SK-N-SH treated with all-trans-retinoic acid at 6 μM for 48 hours (cell line): ENCODE results near the gene ADGRG1.
"Not testable (repeated sequence)": the region's sequence is repeated elsewhere in the genome, so short reads cannot be mapped to it uniquely, and the experiment has no call there.

Experiments used
- ATAC-seq: fragments of 200-7000 bp; cut with Tn5 transposase; 3 replicates; pipeline ENCODE4 v1.9.1; 2020; ENCODE audit warnings: mild to moderate bottlenecking, moderate library complexity
- ARNTL ChIP-seq: fragments of 450-650 bp; formaldehyde crosslinking; IDR thresholded peaks from 2 replicates; pipeline ENCODE4 v1.5.0; 2020; ENCODE audit warnings: low read depth, mild to moderate bottlenecking, moderate library complexity, borderline replicate concordance
- BACH2 ChIP-seq: fragments of 250-450 bp; sonication (Bioruptor Pico); IDR thresholded peaks from 2 replicates; pipeline ENCODE4 v1.9.0; 2021; ENCODE audit warnings: mild to moderate bottlenecking, borderline replicate concordance
- CREB5 ChIP-seq: fragments of 250-450 bp; sonication (Bioruptor Pico); IDR thresholded peaks from 2 replicates; pipeline ENCODE4 v1.5.1; 2020; ENCODE audit warnings: low read depth, mild to moderate bottlenecking, moderate library complexity
- CSDC2 ChIP-seq: fragments of 250-450 bp; sonication (Bioruptor Pico); IDR thresholded peaks from 2 replicates; pipeline ENCODE4 v1.5.0; 2020; ENCODE audit warnings: mild to moderate bottlenecking, moderate library complexity
- CSRNP3 ChIP-seq: fragments of 250-450 bp; sonication (Bioruptor Pico); IDR thresholded peaks from 2 replicates; pipeline ENCODE4 v1.5.1; 2021; ENCODE audit warnings: mild to moderate bottlenecking, moderate library complexity
- ESRRG ChIP-seq: fragments of 250-450 bp; sonication (Bioruptor Pico); IDR thresholded peaks from 2 replicates; pipeline ENCODE4 v1.6.1; 2021; ENCODE audit warnings: mild to moderate bottlenecking
- GLIS3 ChIP-seq: fragments of 250-450 bp; sonication (Bioruptor Pico); IDR thresholded peaks from 2 replicates; pipeline ENCODE4 v1.5.0; 2020; ENCODE audit warnings: mild to moderate bottlenecking, moderate library complexity
- ISL1 ChIP-seq: fragments of 250-450 bp; sonication (Bioruptor Pico); IDR thresholded peaks from 2 replicates; pipeline ENCODE4 v2.1.2; 2022; ENCODE audit warnings: mild to moderate bottlenecking, moderate library complexity
- OSR1 ChIP-seq: fragments of 250-450 bp; sonication (Bioruptor Pico); IDR thresholded peaks from 2 replicates; pipeline ENCODE4 v1.8.0; 2022; ENCODE audit warnings: moderate library complexity, mild to moderate bottlenecking, inconsistent platforms
- PATZ1 ChIP-seq: fragments of 250-450 bp; sonication (Bioruptor Pico); IDR thresholded peaks from 2 replicates; pipeline ENCODE4 v1.8.0; 2020; ENCODE audit warnings: mild to moderate bottlenecking, moderate library complexity, borderline replicate concordance
- POU6F1 ChIP-seq: fragments of 250-450 bp; sonication (Bioruptor Pico); IDR thresholded peaks from 2 replicates; pipeline ENCODE4 v1.8.0; 2021; ENCODE audit warnings: low read depth, mild to moderate bottlenecking, moderate library complexity, borderline replicate concordance
- PPARA ChIP-seq: fragments of 250-450 bp; sonication (Bioruptor Pico); IDR thresholded peaks from 2 replicates; pipeline ENCODE4 v1.5.0; 2020; ENCODE audit warnings: mild to moderate bottlenecking, borderline replicate concordance
- RARB ChIP-seq: fragments of 250-450 bp; sonication (Bioruptor Pico); IDR thresholded peaks from 2 replicates; pipeline ENCODE4 v1.8.0; 2021; ENCODE audit warnings: mild to moderate bottlenecking, moderate library complexity
- SNAI2 ChIP-seq: fragments of 250-450 bp; sonication (Bioruptor Pico); IDR thresholded peaks from 2 replicates; pipeline ENCODE4 v1.5.0; 2020; ENCODE audit warnings: mild to moderate bottlenecking, moderate library complexity
- TCF4 ChIP-seq: fragments of 250-450 bp; sonication (Bioruptor Pico); IDR thresholded peaks from 2 replicates; pipeline ENCODE4 v1.8.0; 2021; ENCODE audit warnings: mild to moderate bottlenecking, moderate library complexity, borderline replicate concordance
- TOX ChIP-seq: fragments of 250-450 bp; sonication (Bioruptor Pico); IDR thresholded peaks from 2 replicates; pipeline ENCODE4 v1.8.0; 2021; ENCODE audit warnings: mild to moderate bottlenecking, moderate library complexity, borderline replicate concordance
- TSHZ2 ChIP-seq: fragments of 250-450 bp; sonication (Bioruptor Pico); IDR thresholded peaks from 2 replicates; pipeline ENCODE4 v1.5.0; 2020; ENCODE audit warnings: mild to moderate bottlenecking, moderate library complexity
- ZFP30 ChIP-seq: fragments of 450-650 bp; formaldehyde crosslinking; IDR thresholded peaks from 2 replicates; pipeline ENCODE4 v1.5.0; 2022; ENCODE audit warnings: mild to moderate bottlenecking, moderate library complexity
- ZNF565 ChIP-seq: fragments of 450-650 bp; formaldehyde crosslinking; conservative IDR thresholded peaks from 2 replicates; pipeline ENCODE4 v1.5.0; 2020; ENCODE audit warnings: low read depth, mild to moderate bottlenecking, moderate library complexity
- ZNF70 ChIP-seq: fragments of 450-650 bp; formaldehyde crosslinking; IDR thresholded peaks from 2 replicates; pipeline ENCODE4 v1.5.0; 2020; ENCODE audit warnings: mild to moderate bottlenecking, moderate library complexity
- ZNF8 ChIP-seq: fragments of 450-650 bp; formaldehyde crosslinking; IDR thresholded peaks from 2 replicates; pipeline ENCODE4 v1.5.0; 2020; ENCODE audit warnings: mild to moderate bottlenecking, moderate library complexity

Gene ADGRG1

GRCh38 chr16:57711346-57711745 lies 82.9 kb downstream of the ADGRG1 start (continued):
- TF ChIP-seq TSHZ2 (CRISPR knock-in tag) (no peak), ZNF70 (CRISPR knock-in tag) (no peak), TOX (CRISPR knock-in tag) (no peak), ISL1 (no peak), CSRNP3 (CRISPR knock-in tag) (no peak)

- no peak for ATAC-seq
- no peak for TF ChIP-seq RARB (CRISPR knock-in tag)
- no peak for TF ChIP-seq ESRRG (CRISPR knock-in tag)
- no peak for TF ChIP-seq OSR1
- TF ChIP-seq CSDC2 (CRISPR knock-in tag): no peak
- no peak for TF ChIP-seq ZFP30 (CRISPR knock-in tag)
These were observed 83.6 kb downstream of the ADGRG1 start for GRCh38 chr16:57711993-57712392.

- not testable (repeated sequence) for ATAC-seq
These were observed 84.1 kb downstream of the ADGRG1 start for GRCh38 chr16:57712569-57712968.

GRCh38 chr16:57713596-57713995 lies 85.2 kb downstream of the ADGRG1 start:
- no peak for ATAC-seq
- TF ChIP-seq CSDC2 (CRISPR knock-in tag) (no peak), SNAI2 (CRISPR knock-in tag) (no peak), TSHZ2 (CRISPR knock-in tag) (no peak), TCF4 (CRISPR knock-in tag) (no peak), POU6F1 (CRISPR knock-in tag) (no peak), OSR1 (no peak), TOX (CRISPR knock-in tag) (no peak), ZNF565 (no peak), ISL1 (no peak), PPARA (no peak), ZFP30 (CRISPR knock-in tag) (no peak), ZNF70 (CRISPR knock-in tag) (no peak), ARNTL (CRISPR knock-in tag) (no peak), GLIS3 (CRISPR knock-in tag) (no peak), PATZ1 (CRISPR knock-in tag) (no peak), CREB5 (CRISPR knock-in tag) (no peak), BACH2 (CRISPR knock-in tag) (no peak), RARB (CRISPR knock-in tag) (no peak), ZNF8 (CRISPR knock-in tag) (no peak), ESRRG (CRISPR knock-in tag) (no peak)
